OCI-LY7 (cell line): ENCODE results near the gene CNBD2.

Source experiments
- EZH2phosphoT487 ChIP-seq: fragments of 200-600 bp; sonication (generic); IDR thresholded peaks from 2 replicates; pipeline ENCODE4 v1.6.1; 2018; ENCODE audit warnings: low read depth, borderline replicate concordance, mild to moderate bottlenecking, mixed run types, antibody characterized with exemption, low read length, moderate library complexity, mixed read lengths
- TF ChIP-seq, protein P1 (sequence below): fragments of 200-600 bp; sonication (generic); conservative IDR thresholded peaks from 2 replicates; pipeline ENCODE4 v1.5.1; 2014; ENCODE audit warnings: mild to moderate bottlenecking, antibody characterized with exemption, low read length, moderate library complexity, mixed read lengths

DNA sequence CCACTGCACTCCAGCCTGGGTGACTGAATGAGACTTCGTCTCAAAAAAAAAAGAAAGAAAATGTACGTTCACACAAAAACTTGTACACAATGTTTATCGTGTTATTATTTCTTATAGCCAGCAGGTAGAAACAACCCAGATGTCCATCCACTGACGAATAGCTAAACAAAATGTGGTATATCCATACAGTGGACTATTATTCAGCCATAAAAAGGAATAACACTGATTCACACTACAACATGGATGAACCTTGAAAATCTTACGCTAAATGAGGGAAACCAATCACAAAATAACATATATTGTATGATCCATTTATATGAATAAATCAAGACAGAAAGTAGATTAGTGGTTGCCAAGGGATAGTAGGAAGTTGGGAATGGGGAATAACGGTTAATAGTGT is 111.1 kb downstream of the CNBD2 start:
- TF ChIP-seq, protein P1, sequence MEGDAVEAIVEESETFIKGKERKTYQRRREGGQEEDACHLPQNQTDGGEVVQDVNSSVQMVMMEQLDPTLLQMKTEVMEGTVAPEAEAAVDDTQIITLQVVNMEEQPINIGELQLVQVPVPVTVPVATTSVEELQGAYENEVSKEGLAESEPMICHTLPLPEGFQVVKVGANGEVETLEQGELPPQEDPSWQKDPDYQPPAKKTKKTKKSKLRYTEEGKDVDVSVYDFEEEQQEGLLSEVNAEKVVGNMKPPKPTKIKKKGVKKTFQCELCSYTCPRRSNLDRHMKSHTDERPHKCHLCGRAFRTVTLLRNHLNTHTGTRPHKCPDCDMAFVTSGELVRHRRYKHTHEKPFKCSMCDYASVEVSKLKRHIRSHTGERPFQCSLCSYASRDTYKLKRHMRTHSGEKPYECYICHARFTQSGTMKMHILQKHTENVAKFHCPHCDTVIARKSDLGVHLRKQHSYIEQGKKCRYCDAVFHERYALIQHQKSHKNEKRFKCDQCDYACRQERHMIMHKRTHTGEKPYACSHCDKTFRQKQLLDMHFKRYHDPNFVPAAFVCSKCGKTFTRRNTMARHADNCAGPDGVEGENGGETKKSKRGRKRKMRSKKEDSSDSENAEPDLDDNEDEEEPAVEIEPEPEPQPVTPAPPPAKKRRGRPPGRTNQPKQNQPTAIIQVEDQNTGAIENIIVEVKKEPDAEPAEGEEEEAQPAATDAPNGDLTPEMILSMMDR = no peak
- TF ChIP-seq EZH2phosphoT487 = no peak
